Measurements from ENCODE around the gene TMEM87A.
"Not testable (repeated sequence)": the region's sequence is repeated elsewhere in the genome, so short reads cannot be mapped to it uniquely, and the experiment has no call there.

Gene TMEM87A

GRCh38 chr15:42270551-42270950 lies 2.7 kb downstream of the TMEM87A start:
- no peak for DNase-seq

DNA sequence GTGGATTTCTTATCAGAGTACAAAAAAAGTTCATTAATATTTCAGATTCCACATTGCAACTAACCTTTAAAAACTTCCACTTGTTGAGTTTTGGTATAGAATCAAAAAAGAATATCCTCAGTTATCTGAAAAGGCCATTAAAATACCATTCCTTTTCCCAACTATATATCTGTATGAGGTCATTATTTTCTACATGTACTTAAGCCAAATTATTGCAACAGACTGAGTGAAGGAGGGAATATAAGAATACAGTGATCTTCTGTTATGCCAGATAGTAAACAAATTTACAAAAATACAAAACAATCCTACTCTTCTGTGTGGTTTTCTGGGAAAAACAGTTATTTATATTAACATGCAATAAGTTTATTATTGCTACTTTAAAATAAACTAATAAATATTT lies 5.9 kb downstream of the TMEM87A start:
- no peak for DNase-seq

- DNase-seq: no peak
Observed at GRCh38 chr15:42264795-42265194, 8.4 kb downstream of the TMEM87A start.

DNA sequence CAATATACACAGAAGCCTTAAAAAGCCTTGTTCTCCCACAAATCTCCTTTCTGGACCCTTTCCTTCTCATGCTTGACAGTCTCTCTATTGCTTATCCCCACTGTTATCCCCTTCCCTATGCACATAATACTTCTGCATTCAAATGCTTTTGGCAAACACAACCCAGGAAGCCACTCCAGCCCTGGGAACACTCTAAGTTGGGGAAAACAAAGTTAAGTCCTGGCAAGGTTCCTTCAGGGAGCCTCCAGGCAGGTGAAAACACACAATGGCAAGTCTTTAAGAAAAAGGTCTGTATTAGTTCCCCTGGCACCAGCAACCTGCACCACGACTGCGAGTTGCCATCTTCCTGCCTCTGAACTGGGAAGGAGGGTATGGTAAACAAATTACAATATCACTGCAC lies 19.9 kb downstream of the TMEM87A start:
- no peak for DNase-seq

DNA sequence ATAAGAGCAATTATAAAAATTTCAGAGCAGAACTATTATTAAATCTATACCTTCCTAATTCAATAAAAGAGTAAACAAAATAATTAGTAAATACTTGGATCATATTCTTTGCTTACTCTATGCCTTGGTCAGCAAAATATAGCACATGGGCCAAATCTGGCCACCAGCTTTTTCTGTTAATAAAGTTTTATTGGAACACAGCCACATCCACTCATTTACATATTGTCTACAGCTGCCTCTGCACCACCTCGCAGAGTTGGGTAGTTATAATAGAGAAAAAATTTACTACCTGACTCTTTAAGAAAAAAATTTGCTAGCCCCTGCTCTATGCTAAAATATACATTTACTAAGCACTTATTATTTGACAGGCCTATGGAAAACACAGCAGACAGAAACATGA lies 32.4 kb downstream of the TMEM87A start:
- DNase-seq: no peak

DNA sequence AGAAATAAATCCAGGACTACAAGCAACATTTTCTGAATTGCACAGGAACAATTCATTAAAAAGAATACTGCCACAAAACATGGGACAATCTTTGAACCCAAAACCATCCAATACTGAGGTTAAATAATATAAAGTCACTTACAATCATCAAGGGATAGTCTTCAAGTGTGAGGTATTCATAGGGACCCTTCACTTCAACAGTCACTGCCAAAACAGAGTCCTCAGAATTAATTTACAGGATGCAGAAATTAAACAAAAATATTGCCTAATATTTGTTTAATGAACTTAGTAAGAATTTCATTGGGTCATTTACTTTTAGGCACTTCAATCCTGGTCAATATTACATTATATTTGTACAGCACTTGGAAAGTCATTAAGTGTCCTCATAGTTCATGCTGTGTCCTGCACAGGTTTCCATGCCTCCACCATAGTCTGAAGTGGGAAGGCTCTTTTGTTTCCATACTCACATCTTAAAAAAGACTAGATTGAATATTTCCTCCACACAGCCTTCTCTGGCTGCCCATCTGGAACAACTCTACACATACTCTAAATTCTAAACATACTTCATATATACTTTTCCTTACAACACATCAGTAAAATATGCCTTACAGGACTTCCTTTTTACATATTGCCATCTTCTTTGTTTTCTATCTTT lies 33.6 kb downstream of the TMEM87A start:
- DNase-seq: peak; percentile 67

DNA sequence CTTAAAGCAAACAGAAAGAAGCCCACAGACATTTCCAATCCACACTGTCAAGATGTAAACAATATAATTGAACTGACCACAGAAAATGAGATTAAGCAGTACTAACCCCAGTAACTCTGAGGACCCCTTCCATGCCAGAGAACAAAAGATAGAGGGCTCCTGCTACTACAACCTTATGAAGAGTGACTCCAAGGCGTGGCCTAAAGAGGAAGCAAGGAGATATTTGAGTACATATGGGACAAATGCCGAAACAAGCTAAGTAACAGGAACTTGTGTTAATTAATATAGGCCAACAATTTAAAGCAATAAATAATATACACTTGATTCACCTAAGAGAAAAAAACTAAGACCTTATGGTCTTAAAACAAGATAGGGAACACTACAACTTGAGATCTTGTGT lies 40.1 kb downstream of the TMEM87A start:
- DNase-seq: no peak

DNA sequence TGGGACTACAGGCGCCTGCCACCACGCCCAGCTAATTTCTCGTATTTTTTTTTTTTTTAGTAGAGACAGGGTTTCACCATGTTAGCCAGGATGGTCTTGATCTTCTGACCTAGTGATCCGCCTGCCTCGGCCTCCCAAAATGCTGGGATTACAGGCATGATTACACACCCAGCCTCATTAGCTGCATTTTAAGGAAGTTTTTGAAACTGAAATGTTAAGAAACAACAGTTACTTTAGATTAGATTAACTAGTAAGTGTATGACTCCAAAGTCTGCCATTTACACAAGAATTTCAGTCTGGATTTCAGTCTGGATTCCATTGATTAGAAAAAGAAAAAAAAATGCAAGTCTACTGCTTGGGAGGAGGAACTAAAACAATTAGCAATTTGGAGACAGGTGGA lies 40.6 kb downstream of the TMEM87A start:
- DNase-seq: no peak

DNA sequence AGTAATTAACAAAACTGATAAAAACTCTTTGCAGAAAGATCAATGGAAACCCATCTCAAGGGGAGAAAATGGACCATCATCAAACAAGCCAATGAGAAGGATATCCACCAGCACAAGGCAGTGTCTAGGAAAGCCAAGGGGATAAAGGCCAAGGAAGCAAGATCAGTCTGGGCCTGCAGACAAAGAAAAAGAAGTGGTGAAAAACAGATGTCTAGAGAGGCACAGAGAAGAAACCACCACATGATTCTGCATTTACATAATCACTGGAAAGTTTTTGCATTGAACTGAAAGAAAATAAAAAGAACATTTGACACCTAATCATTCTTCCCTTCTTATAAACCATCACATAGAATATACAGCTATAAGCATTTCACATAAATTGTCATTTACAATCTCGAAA lies 42.1 kb downstream of the TMEM87A start:
- no peak for DNase-seq

DNA sequence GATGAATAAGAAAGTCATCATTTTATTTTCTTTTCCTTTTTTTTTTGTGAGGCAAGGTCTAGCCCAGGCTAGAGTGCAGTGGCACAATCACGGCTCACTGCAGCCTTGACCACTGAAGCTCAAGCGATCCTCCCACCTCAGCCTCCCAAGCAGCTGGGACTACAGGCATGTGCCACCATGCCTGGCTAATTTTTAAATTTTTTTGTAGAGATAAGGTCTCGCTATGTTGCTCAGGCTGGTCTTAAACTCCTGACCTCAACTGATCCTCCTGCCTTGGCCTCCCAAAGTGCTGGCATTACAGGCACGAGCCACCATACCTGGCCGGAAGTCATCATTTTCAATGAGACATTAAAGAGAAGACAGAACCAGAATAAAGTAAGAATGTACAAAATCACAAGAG lies 44.3 kb downstream of the TMEM87A start:
- not testable (repeated sequence) for DNase-seq

GRCh38 chr15:42228036-42228435 lies 45.2 kb downstream of the TMEM87A start:
- DNase-seq: no peak

- no peak for DNase-seq
Observed at GRCh38 chr15:42226648-42227047, 46.6 kb downstream of the TMEM87A start.

DNA sequence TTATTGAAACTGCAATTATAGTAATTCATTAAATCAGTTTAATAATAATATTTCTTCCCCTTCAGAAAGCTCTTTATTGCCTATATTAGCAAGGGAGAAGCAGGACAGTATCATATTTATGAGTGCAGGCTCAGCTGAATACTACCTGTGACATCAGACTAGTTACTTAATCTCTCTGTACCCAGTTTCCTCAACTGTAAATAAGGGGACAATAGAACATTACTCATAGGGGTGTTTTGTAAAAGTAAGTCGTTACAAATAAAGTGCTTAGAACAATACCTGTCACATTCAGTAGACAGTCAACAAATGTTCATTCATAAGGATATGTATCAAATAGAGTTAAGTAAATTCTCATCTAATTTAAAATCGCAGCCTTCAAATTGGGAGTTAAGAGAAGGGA lies 53.0 kb downstream of the TMEM87A start:
- no peak for DNase-seq

DNA sequence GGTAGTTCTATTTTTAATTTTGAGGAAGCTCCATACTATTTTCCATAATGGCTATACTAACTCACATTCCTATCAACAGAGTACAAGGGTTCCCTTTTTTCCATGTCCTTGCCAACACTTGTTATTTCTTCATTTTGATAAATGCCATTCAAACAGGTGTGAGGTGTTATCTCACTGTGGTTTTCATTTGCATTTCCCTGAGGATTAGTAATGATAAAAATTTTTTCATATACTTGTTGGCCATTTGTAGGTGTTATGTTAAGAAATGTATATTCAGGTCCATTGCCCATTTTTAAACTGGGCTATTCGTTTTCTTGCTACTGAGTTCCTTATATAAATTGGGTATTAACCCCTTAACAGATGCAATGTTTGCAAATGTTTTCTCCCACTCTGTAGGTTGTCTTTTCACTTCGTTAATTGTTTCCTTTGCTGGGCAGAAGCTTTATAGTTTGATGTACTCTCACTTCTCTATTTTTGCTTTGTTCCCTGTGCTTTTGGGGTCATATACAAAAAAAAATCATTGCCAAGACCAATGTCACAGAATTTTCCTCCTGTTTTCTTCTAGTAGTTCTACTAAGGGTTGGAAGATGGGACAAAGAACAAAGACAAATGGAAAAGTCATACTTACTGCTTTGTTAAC lies 54.2 kb downstream of the TMEM87A start:
- DNase-seq: no peak

GRCh38 chr15:42217568-42217967 lies 55.7 kb downstream of the TMEM87A start:
- DNase-seq: no peak

DNA sequence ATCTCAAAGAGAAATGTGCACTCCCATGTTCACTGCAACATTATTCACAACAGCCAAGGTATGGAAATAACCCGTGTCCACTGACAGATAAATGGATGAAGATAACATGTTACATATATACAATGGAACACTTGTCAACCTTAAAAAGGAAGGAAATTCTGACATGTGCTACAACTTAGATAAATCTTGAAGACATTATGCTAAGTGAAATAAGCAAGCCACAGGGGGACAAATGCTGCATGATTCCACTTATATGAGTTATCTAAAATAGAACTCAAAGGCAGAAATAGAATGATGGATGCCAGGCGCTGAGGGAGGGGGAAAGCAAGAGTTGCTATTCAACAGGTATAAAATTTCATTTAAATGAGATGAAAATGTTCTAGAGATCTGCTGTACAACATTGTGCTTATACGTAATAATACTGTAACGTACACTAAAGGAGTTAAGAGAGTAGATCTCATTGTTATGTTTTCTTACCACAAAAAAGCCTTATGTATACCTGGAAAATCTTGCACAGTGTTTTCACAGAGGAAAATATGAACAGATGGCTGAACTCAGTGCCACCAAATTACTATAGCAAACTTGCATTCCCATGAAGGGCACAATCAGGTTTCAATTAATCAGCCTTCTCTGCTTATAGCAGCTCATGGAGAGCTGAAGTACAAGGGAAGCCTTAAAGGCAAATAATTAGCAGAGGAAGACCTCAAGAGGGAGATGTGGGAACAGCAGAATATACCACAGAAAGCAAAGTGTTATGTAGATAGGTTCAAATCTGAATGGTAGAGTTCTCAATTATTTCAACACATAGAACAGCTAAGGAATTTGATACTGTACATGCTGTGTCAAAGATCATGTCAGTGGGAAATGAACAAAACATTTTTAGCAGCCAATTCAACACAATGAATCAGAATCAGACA lies 57.1 kb downstream of the TMEM87A start:
- DNase-seq: no peak

- no peak for DNase-seq
Observed at GRCh38 chr15:42214600-42214999, 58.6 kb downstream of the TMEM87A start.

DNA sequence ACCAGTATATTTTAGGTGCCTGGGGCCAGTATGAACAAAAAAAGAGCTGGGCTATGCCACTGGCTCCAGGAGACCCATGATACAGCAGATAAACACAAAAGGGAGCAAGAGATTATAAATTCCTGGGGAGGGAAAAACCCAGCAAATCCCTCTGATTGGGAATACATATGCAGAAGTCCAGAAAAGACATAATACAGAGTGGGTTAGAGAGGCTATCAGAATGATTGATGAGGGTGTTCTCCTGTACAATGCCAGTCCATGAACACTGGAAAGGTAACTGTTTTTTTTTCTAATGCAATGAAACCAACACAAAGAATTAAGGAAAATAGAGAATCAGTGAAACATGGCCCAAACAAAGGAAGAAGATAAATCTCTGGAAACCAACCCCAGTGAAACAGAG lies 59.7 kb downstream of the TMEM87A start:
- DNase-seq: no peak

GRCh38 chr15:42210696-42211095 lies 62.5 kb downstream of the TMEM87A start:
- DNase-seq: no peak

DNA sequence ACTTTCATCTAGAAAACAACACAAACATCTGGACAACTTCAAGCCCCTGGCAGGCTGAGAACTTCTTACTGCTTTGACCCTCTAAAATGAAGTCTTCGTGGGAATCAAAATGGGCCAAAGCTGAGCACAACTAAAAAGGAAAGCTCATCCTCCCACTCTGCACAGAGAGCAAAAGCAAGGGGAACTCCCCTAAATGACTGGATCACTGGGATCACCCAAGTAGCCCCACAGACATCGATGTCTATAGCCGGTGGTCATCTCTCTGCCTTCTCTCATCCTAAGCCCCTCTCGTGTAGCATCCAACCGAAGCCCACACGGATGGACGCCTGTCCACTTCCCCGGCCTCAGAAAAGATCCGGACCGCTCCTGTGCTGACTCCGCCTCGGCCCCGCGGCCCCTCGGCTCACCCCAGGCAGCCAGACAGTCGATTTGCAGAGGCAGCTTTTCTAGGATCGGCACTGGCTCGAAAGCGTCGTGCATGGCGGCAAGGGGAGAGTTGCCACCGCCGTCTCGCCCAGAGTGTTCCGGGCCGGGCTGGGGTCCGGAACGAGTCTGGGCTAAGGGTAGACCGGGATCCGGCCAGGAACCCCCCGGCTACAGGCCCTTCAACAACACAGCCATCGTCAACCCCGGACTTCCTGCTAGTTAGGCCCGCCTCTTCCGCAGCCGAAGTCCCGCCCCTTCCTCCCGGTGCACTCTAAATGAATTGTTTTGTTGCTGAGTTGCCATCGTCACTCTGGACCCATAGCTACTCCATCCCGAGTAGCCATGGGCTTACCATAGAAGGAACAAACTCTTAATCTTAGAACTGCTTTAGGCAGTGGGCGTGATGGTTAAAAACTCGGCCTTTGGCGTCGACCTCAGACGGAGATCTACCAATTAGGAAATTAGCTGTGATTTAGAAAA lies 65.3 kb downstream of the TMEM87A start, which contains the start of gene VPS39:
Gene VPS39, minus strand, starts transcription at position 631 of the 906 bp plus-strand sequence. Its CDS starts 151 bp downstream, at position 480.
- DNase-seq: peak; percentile 93

GRCh38 chr15:42206406-42206805 lies 66.8 kb downstream of the TMEM87A start:
- no peak for DNase-seq

DNA sequence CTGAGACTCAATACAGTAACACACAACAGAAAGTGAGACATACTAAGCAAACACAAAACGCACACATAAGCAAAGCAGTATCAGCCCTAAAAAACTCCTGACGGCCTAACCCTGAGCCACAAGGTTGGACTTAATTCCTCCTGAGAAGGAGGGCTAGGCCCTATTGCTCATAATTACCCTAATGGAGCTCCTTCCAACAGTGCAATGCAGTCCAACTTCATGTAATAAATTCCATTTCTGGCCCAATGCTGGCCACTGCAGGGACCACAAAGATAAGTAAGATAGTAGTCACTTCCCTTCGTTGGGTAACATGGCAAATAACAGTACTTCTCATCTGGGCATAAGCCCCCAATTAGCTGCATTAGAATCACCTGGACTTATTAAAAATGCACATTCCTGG lies 69.3 kb downstream of the TMEM87A start:
- DNase-seq: no peak

- DNase-seq: no peak
Observed at GRCh38 chr15:42202653-42203052, 70.6 kb downstream of the TMEM87A start.
